ENCODE data around the gene CLK4. TPM values are rescaled to one million over a fixed set of nuclear protein-coding genes. Genes with fewer than 3 reads are reported as not detected.

CLK4 gene
- total RNA-seq, 5 donors from 2014 or later (not counting 1 experiment from before 2014, with no cell fraction given) = 83.2 to 93.5 (median 86.5) TPM

DNA sequence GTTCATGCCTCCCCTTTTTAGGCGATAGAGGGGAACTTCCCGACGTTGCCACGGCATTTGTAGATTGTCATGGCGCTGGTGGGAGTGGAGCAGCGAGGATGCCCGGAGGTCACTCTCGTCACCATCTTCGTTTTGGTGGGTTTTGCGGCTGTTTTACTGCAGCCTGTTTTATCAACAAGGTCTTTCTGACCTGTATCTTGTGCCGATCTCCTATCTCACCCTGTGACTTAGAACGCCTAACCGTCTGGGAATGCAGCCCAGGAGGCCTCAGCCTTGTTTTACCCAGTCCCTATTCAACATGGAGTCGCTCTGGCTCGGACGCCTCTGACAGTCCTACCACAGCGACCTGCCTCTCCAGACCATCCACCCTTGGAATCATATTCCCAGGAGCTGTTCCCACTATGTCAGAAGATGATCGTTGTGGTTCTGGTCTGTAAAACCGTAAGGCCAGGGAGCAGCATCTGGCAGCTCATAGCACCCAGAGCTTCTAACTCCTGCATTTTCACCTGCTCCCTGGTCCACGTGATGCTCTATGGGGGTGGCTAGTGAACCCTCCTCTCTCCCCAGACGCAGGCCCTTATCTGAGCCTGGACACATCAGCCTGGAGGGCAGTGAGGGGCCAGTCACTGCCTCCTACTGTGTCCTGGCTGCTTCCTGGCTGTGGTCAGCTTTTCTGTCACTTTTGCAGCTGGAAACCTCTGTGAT lies 35.1 kb upstream of the CLK4 start:
- H3K27ac Mint-ChIP-seq = no peak overlapping the region
- H3K4me3 Mint-ChIP-seq = no peak overlapping the region
- ChIA-PET POLR2A (no interaction called here), CTCF (interaction anchor here in 1 of 2 donors (0.5 kb wide), 1 partner anchor 62 kb away, joined by 3 read pairs; no protein-coding TSS in a partner anchor)
- no peak overlapping the region for H3K27ac ChIP-seq (ENCODE audit: low read length)
- H3K27me3 ChIP-seq (replicated peaks in 1 of 2; ENCODE audit: control insufficient read depth in 2 of 2, extremely low read depth in 1 of 2, insufficient read depth in 2 of 2, low read length in 1 of 2) = peaks cover 0 to 16% of the 10 kb centered on the region in 2 experiments
- no peaks in the 10 kb centered on the region for H3K36me3 Mint-ChIP-seq
- no peak for DNase-seq
- H3K4me1 ChIP-seq (ENCODE audit: control insufficient read depth in 1 of 2, extremely low read depth in 1 of 2, insufficient read depth in 2 of 2, low read length in 2 of 2) = no peaks in the 10 kb centered on the region
- H3K4me1 Mint-ChIP-seq = no peaks in the 10 kb centered on the region
- no peaks in the 10 kb centered on the region for H3K36me3 ChIP-seq (ENCODE audit: control insufficient read depth in 2 of 2, extremely low read depth in 1 of 2, insufficient read depth in 1 of 2, low read length in 1 of 2)
- no peak for ATAC-seq (replicated peaks in 1 of 4)
- H3K4me3 ChIP-seq (ENCODE audit: control insufficient read depth in 1 of 2, extremely low read depth in 1 of 2, low read length in 1 of 2) = no peak overlapping the region
- no peaks in the 10 kb centered on the region for H3K9me3 Mint-ChIP-seq
- peaks cover 11 to 14% of the 10 kb centered on the region in 2 donors for H3K27me3 Mint-ChIP-seq
- WGBS (ENCODE audit: insufficient coverage) = 89% methylated on average over 20 of the region's 21 CpGs
- H3K9me3 ChIP-seq = no peaks in the 10 kb centered on the region

GRCh38 chr5:178651046-178651810 lies 24.4 kb upstream of the CLK4 start:
- no peak overlapping the region for H3K4me3 Mint-ChIP-seq
- H3K27me3 Mint-ChIP-seq = peaks cover under 1 to 7% of the 10 kb centered on the region in 2 donors
- Histone ChIP-seq H3K36me3 (ENCODE audit: control insufficient read depth in 2 of 2, extremely low read depth in 1 of 2, insufficient read depth in 1 of 2, low read length in 1 of 2) (no peaks in the 10 kb centered on the region), H3K27ac (ENCODE audit: low read length) (no peak overlapping the region), H3K9me3 (no peaks in the 10 kb centered on the region), H3K27me3 (replicated peaks in 1 of 2; ENCODE audit: control insufficient read depth in 2 of 2, extremely low read depth in 1 of 2, insufficient read depth in 2 of 2, low read length in 1 of 2) (peaks cover 0 to 8% of the 10 kb centered on the region in 2 experiments), H3K4me1 (ENCODE audit: control insufficient read depth in 1 of 2, extremely low read depth in 1 of 2, insufficient read depth in 2 of 2, low read length in 2 of 2) (no peaks in the 10 kb centered on the region), H3K4me3 (ENCODE audit: control insufficient read depth in 1 of 2, extremely low read depth in 1 of 2, low read length in 1 of 2) (no peak overlapping the region)
- ChIA-PET CTCF (no interaction called here), POLR2A (no interaction called here)
- H3K27ac Mint-ChIP-seq = no peak overlapping the region
- H3K36me3 Mint-ChIP-seq = no peaks in the 10 kb centered on the region
- WGBS (ENCODE audit: insufficient coverage) = 90% methylated on average over 2 of the region's 7 CpGs
- ATAC-seq (replicated peaks in 1 of 4) (no peak), DNase-seq (no peak)
- no peaks in the 10 kb centered on the region for H3K4me1 Mint-ChIP-seq
- H3K9me3 Mint-ChIP-seq = peaks cover 0 to 10% (median 0%) of the 10 kb centered on the region in 3 donors

DNA sequence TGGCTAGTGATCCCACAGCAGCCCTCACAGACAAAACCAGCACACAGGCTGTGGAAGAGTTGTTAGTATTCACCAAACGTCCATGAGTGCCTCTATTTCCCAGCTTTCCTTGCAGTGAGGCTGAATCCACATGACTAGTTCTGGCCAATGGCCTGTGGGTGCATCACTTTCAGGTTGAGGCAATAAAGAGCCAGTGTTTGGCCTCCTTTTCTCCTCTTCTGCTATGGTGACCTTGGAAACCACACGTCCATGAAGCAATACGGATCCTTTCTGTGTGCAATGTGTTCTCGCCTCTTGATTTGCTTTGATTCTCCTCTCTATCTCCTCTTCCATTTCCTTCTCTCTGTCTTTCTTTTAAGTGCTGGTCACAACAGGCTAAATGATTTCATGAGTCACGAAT lies 23.4 kb upstream of the CLK4 start:
- Histone ChIP-seq H3K36me3 (ENCODE audit: control insufficient read depth in 2 of 2, extremely low read depth in 1 of 2, insufficient read depth in 1 of 2, low read length in 1 of 2) (no peaks in the 10 kb centered on the region), H3K27me3 (replicated peaks in 1 of 2; ENCODE audit: control insufficient read depth in 2 of 2, extremely low read depth in 1 of 2, insufficient read depth in 2 of 2, low read length in 1 of 2) (peaks cover 0 to 6% of the 10 kb centered on the region in 2 experiments), H3K9me3 (no peaks in the 10 kb centered on the region), H3K27ac (ENCODE audit: low read length) (no peak overlapping the region), H3K4me3 (ENCODE audit: control insufficient read depth in 1 of 2, extremely low read depth in 1 of 2, low read length in 1 of 2) (no peak overlapping the region), H3K4me1 (ENCODE audit: control insufficient read depth in 1 of 2, extremely low read depth in 1 of 2, insufficient read depth in 2 of 2, low read length in 2 of 2) (no peaks in the 10 kb centered on the region)
- Mint-ChIP-seq H3K36me3 (no peaks in the 10 kb centered on the region), H3K9me3 (peaks cover 0 to 10% (median 0%) of the 10 kb centered on the region in 3 donors), H3K27ac (no peak overlapping the region), H3K27me3 (peaks cover 0 to 3% of the 10 kb centered on the region in 2 donors), H3K4me1 (no peaks in the 10 kb centered on the region), H3K4me3 (no peak overlapping the region)
- ChIA-PET POLR2A (no interaction called here), CTCF (no interaction called here)
- DNase-seq = no peak
- ATAC-seq (replicated peaks in 1 of 4) = no peak
- WGBS (ENCODE audit: insufficient coverage) = 64% methylated on average over 4 of the region's 5 CpGs

DNA sequence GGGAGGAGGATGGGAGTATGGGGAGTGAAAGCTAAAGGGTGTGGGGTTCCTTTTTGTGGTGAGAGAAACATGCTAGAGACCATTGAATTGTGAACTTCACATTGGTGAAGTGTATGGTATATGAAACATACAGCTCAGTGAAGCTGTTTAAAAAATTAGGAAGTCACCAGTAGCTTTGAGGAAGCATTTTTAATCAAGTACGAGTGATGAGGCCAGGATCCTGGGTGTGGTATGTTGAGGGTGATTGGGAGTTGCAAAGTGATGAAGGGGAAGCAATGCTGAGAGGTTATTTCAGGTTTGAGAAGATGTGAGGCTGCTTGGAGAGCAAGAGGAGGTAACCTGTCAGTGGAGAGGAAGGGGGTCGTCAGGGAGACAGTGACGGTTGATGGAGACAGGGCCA lies 22.7 kb upstream of the CLK4 start:
- H3K9me3 ChIP-seq = no peaks in the 10 kb centered on the region
- no peak for ATAC-seq (replicated peaks in 1 of 4)
- 25% methylated on average over 1 of the region's 3 CpGs for WGBS (ENCODE audit: insufficient coverage)
- Mint-ChIP-seq H3K36me3 (no peaks in the 10 kb centered on the region), H3K4me1 (no peaks in the 10 kb centered on the region), H3K9me3 (peaks cover 0 to 10% (median 0%) of the 10 kb centered on the region in 3 donors), H3K27ac (no peak overlapping the region), H3K27me3 (peaks cover 3% of the 10 kb centered on the region in 2 donors), H3K4me3 (no peak overlapping the region)
- H3K4me1 ChIP-seq (ENCODE audit: control insufficient read depth in 1 of 2, extremely low read depth in 1 of 2, insufficient read depth in 2 of 2, low read length in 2 of 2) = no peaks in the 10 kb centered on the region
- H3K4me3 ChIP-seq (ENCODE audit: control insufficient read depth in 1 of 2, extremely low read depth in 1 of 2, low read length in 1 of 2) = no peak overlapping the region
- no peaks in the 10 kb centered on the region for H3K36me3 ChIP-seq (ENCODE audit: control insufficient read depth in 2 of 2, extremely low read depth in 1 of 2, insufficient read depth in 1 of 2, low read length in 1 of 2)
- ChIA-PET CTCF (no interaction called here), POLR2A (no interaction called here)
- no peak overlapping the region for H3K27ac ChIP-seq (ENCODE audit: low read length)
- H3K27me3 ChIP-seq (replicated peaks in 1 of 2; ENCODE audit: control insufficient read depth in 2 of 2, extremely low read depth in 1 of 2, insufficient read depth in 2 of 2, low read length in 1 of 2) = peaks cover 0 to 2% of the 10 kb centered on the region in 2 experiments
- DNase-seq = no peak

GRCh38 chr5:178644826-178645545 lies 18.1 kb upstream of the CLK4 start:
- Histone ChIP-seq H3K9me3 (no peaks in the 10 kb centered on the region), H3K27ac (ENCODE audit: low read length) (no peak overlapping the region), H3K36me3 (ENCODE audit: control insufficient read depth in 2 of 2, extremely low read depth in 1 of 2, insufficient read depth in 1 of 2, low read length in 1 of 2) (no peaks in the 10 kb centered on the region), H3K4me3 (ENCODE audit: control insufficient read depth in 1 of 2, extremely low read depth in 1 of 2, low read length in 1 of 2) (no peak overlapping the region), H3K27me3 (replicated peaks in 1 of 2; ENCODE audit: control insufficient read depth in 2 of 2, extremely low read depth in 1 of 2, insufficient read depth in 2 of 2, low read length in 1 of 2) (peaks cover 0 to 4% of the 10 kb centered on the region in 2 experiments), H3K4me1 (ENCODE audit: control insufficient read depth in 1 of 2, extremely low read depth in 1 of 2, insufficient read depth in 2 of 2, low read length in 2 of 2) (no peaks in the 10 kb centered on the region)
- Mint-ChIP-seq H3K36me3 (no peaks in the 10 kb centered on the region), H3K27ac (no peak overlapping the region), H3K4me3 (no peak overlapping the region), H3K27me3 (peaks cover 2 to 12% of the 10 kb centered on the region in 2 donors), H3K9me3 (peaks cover 0 to 7% (median 0%) of the 10 kb centered on the region in 3 donors), H3K4me1 (no peaks in the 10 kb centered on the region)
- CTCF ChIA-PET = no interaction called here
- no peak for DNase-seq
- 20% methylated on average over 1 of the region's 7 CpGs for whole genome bisulfite sequencing (ENCODE audit: insufficient coverage)
- ATAC-seq (replicated peaks in 1 of 4) = no peak
- POLR2A ChIA-PET = no interaction called here

GRCh38 chr5:178642351-178642909 lies 15.6 kb upstream of the CLK4 start:
- H3K36me3 ChIP-seq (ENCODE audit: control insufficient read depth in 2 of 2, extremely low read depth in 1 of 2, insufficient read depth in 1 of 2, low read length in 1 of 2) = no peaks in the 10 kb centered on the region
- H3K36me3 Mint-ChIP-seq = no peaks in the 10 kb centered on the region
- H3K27me3 Mint-ChIP-seq = peaks cover 2 to 12% of the 10 kb centered on the region in 2 donors
- no peak for DNase-seq
- H3K27ac Mint-ChIP-seq = no peak overlapping the region
- POLR2A ChIA-PET = no interaction called here
- peaks cover 0 to 2% (median 0%) of the 10 kb centered on the region in 3 donors for H3K4me1 Mint-ChIP-seq
- peaks cover 0 to 4% of the 10 kb centered on the region in 2 experiments for H3K27me3 ChIP-seq (replicated peaks in 1 of 2; ENCODE audit: control insufficient read depth in 2 of 2, extremely low read depth in 1 of 2, insufficient read depth in 2 of 2, low read length in 1 of 2)
- 100% methylated on average over 1 of the region's 1 CpG for WGBS (ENCODE audit: insufficient coverage)
- no peak overlapping the region for H3K4me3 Mint-ChIP-seq
- CTCF ChIA-PET = no interaction called here
- no peaks in the 10 kb centered on the region for H3K9me3 Mint-ChIP-seq
- H3K9me3 ChIP-seq = no peaks in the 10 kb centered on the region
- H3K4me1 ChIP-seq (ENCODE audit: control insufficient read depth in 1 of 2, extremely low read depth in 1 of 2, insufficient read depth in 2 of 2, low read length in 2 of 2) = no peaks in the 10 kb centered on the region
- H3K4me3 ChIP-seq (ENCODE audit: control insufficient read depth in 1 of 2, extremely low read depth in 1 of 2, low read length in 1 of 2) = no peak overlapping the region
- no peak overlapping the region for H3K27ac ChIP-seq (ENCODE audit: low read length)
- no peak for ATAC-seq (replicated peaks in 1 of 4)
